NCI-H187 treated with DMSO at 0.1 percent for 48 hours (cell line): ENCODE data around the gene ZBTB7C.
"Not testable (repeated sequence)": the region's sequence is repeated elsewhere in the genome, so short reads cannot be mapped to it uniquely, and the experiment has no call there.

Source experiments
- DNase-seq: peaks from one replicate; lab custom pipeline; 2025; lab: John Stamatoyannopoulos, UW

Gene ZBTB7C

DNA sequence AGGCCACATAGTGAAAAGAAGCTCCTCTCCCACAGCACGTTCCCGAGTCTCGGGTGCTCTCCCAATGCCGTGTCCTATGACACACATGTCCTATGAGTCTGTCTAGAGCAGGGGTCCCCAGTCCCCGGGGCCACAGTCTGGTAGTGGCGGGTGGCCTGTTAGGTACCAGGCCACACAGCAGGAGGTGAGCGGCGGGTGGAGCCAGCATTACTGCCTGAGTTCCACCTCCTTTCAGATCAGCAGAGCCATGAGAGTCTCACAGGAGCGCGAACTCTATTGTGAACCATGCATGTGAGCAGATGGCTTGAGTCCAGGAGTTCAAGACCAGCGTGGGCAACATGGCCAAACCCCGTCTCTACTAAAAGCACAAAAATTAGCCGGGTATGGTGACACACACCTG is 112.6 kb downstream of the ZBTB7C start:
- DNase-seq: no peak

DNA sequence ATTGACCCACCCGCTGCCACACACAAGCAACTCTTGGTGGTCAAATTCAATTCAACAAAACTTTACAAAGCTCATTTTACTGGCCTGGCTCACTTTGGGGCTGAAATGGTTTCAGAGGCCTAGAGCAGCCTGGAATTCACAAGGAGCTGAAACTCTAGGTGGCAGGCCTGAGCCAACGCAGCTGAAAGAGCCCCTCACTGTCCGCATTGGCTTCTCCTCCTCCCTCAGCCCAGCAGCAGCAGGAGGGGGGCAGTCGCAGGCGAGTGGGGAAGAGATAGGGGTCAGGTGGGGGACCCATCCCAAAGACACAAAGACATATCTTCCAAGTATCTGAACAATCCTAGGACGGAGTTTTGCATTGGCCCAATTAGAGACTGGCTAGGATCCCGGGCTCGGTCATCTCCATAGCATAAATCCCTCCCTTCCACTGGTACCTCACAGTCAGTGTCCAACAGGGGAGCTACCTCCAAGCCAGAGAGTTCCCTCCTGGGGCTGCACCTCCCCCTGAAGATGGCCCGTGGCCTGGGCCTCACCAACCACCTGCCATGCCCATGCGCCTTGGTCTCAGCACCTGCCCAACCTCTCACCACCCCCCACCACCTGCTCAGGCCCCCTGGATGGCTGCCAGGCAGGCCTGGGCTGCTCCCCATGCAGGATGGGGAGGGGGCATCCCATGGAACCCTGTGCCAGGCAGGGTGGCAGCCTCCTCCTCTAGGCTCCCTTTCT is 113.4 kb downstream of the ZBTB7C start:
- DNase-seq: no peak

DNA sequence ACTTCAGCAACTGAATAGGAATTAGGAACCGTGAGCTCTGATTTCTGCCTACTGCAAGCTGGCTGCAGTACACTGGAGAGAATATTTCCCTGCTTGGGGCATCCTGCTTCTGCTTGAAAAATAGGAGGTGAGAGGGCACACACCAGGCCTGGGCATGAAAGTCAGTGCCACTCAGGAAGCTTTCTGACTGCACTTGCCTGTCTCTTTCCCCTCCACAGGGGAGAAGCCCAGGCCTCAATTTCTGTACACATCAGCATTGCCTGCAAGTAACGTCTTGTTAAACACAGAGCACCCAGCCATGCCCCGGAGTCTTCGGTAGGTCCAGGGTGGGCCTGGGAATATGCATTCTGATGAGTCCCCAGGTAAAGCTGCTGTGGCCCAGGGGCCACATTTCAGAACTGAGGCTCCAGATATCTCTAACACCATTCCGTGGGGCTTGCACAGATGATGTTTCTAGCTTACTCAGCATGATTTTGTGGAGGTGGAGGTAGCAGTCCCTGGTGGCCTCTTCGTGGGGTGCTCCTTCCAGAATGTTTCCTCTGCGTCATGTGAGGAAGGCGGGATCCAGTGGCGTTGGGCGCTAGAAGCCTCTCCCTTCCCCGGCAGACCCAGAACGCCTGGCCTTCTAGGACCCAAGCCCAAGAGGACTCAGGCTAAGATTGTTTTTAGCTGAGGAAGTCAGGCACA is 114.1 kb downstream of the ZBTB7C start:
- DNase-seq: no peak

DNA sequence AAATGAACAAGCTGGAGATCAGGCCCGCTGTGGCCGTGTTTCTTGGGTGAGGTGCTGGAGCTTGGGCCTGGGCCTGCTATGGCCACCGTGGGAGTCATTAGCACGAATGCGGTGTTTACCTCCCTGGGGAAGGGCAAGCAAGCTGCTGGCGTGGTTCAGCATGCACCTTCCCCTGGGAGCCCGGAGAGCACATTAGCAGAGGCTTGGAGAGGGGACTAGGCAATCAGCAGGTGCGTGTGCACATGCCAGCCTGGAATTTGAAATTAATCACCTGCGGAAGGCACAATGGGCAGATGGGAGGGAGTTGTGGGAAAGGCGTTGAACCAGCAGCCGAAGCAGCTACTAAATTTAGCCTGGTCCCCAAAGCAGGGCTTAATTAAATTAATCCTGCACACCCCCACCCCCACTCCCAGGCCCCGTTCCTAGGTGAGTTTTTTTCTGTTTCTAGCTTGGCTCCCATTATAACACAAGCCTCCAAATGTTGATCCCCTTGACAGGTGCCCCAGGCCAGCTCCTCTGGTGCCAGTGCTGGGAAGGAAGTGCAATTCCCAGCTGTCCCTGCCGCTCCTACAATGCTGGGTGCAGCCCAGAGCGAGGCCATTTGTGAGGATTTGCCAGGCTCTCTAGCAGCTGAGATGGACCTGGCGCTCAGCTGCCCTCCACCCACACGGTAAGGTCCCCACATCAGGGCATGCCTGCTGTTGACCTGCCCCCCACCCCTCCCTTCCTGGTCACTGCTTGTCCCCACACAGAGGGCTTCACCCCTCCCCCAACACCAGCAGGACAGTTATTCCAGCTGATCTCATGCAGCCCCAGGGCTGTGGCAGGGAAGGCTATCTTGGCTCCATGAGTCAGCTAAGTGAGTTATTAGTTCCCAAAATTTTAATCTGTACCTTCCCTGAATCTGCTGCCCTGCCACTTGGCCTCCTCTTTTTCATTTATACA is 115.0 kb downstream of the ZBTB7C start:
- DNase-seq: peak; percentile 87

DNA sequence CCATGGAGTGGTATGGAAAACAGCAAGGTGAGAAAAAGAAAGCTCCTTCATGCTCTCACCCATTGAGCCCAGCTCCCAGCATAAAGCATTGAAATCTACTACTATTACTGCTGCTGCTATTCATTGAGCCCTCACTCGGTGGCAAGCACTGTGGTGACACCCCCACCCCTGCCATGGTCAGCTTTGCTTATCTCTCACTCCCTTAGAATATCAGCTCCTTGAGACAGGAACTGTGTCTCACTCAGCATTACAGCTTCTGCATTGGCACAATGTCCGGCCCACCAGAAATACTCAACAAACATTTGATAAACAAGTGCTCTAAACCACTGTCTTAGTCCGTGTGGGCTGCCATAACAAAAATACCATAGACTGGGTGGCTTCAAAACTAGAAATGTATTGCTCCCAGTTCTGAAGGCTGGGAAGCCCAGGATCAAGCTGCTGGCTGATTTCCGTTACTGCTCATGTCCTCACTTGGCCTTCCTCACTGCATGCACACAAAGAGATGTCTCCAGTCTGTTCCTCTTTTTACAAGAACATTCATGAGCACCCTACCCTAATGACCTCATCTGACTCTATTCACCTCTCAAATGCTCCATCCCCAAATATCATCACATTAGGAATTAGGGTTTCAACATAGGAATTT is 116.3 kb downstream of the ZBTB7C start:
- DNase-seq: no peak

DNA sequence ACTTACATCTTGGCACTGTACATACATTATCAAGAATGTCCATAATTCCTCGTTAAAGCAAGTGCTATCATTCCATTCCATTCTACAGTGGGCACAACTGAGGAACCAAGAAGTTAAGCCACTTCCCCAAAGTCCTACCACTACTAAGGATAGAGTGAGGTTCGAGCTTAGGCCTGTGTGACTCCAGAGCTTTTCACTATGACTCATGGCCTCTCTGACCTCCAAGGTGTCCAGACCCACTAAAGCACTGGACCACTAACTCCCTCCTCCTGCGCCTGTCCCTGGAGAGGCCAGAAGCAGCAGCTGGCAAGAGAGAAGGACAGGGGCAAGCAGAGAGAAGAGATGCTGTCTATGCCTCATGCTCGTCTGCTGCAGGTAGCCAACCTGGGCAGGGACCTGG is 117.0 kb downstream of the ZBTB7C start:
- DNase-seq: no peak

DNA sequence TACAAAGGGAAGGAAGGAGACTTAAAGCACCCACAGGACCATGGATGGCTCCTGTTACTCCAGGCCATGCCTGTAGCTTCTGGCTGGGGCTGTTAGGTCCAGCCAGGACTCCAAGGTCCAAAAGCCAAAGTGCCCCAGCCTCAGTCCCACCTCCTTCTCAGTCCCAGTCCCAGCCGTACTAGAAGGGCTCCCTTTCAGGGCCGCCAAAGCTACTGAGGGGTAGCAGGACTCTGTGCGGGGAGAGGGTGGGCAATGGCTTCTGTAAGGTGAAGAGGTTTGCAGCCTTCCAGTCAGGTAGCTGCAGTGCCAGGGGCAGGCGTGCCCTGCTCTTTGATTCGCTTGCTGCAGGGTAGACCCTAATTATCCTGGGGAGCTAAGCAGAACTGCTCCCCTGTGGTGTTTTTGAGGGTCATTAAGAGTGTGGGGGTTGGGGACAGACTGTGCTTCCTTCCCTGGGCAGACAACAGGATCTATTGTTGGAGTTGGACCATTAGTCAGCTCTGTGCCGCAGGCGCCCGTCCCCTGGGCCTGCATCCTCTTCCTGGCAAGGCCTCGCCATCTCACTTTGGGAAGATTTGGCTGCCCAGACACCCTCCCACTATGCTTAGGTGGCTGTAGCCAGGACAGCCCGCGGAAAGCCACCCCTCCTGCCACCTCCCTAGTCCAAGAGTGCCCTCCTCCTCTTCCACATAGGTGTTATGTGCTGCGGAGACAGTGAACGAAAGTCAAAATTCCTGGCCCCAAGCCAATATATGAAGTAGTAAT is 118.8 kb downstream of the ZBTB7C start:
- no peak for DNase-seq

DNA sequence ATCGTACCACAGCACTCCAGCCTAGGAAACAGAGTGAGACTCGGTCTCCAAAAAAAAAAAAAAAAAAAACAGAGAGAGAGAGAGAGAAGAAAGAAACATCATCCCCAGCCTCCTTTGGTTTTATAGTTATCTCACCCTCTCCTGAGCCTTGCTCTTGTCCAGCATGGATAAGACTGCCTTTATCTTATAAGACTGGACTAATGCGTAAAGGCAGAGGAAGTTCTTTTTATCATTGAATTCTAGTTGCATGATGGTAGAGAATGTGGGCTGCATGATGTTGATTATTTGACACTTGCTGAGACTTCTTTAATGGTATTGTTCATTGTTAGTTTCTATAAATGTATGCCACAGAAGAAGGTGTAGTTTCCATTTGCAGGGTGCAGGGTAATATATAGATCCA is 124.4 kb downstream of the ZBTB7C start:
- no peak for DNase-seq

DNA sequence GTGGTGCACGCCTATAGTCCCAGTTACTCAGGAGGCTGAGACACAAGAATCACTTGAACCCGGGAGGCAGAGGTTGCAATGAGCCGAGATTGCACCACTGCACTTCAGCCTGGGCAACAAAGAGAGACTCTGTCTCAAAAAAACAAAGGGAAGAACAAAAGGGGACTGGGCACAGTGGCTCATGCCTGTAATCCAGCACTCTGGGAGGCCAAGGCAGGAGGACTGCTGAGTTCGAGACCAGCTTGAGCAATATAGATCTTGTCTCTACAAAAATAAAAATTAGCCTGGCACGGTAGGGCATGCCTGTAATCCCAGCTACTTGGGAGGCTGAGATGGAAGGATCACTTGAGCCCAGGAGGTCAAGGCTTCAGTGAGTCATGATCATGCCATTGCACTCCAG is 125.2 kb downstream of the ZBTB7C start:
- not testable (repeated sequence) for DNase-seq

DNA sequence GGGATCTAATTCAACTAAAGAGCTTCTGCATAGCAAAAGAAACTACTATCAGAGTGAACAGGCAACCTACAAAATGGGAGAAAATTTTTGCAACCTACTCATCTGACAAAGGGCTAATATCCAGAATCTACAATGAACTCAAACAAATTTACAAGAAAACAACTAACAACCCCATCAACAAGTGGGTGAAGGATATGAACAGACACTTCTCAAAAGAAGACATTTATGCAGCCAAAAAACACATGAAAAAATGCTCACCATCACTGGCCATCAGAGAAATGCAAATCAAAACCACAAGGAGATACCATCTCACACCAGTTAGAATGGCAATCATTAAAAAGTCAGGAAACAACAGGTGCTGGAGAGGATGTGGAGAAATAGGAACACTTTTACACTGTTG is 127.7 kb downstream of the ZBTB7C start:
- DNase-seq: not testable (repeated sequence)

DNA sequence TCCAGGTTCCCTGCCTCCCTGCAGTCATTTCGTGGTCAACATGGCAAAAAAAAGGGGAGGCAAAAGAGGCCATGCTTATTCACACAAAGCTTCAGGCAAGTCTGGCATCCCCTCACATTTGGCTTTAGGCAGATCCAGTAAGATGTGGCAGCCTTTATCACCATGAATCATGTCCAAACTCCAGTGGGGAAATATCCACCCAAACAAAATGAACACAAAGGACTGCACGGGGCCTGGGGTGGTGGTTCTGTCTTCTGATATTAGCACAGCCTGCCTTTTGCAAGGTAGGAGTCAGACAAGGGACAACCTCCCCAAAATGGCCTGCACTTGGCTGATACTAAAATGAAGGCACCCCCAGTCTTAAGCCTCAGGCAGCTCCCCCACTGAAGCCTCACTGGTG is 129.9 kb downstream of the ZBTB7C start:
- DNase-seq: no peak

DNA sequence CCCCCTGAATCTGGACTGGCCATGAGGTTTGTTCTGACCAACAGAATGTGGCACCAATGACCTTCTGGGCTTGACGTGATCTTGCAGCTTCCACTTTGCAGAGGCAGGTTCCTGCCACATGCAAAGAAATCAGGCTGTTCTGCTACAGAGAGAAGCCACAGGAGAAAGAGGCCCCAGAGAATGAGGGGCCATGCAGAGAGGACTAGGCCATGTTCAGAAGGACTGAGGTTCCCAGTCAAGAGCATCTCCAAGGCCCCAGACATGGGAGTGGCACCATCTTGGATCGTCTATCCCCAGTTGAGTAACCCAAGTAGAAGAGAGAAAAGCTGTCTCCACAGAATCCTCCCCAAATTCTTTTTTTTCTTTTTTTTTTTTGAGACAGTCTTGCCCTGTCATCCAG is 131.1 kb downstream of the ZBTB7C start:
- no peak for DNase-seq

DNA sequence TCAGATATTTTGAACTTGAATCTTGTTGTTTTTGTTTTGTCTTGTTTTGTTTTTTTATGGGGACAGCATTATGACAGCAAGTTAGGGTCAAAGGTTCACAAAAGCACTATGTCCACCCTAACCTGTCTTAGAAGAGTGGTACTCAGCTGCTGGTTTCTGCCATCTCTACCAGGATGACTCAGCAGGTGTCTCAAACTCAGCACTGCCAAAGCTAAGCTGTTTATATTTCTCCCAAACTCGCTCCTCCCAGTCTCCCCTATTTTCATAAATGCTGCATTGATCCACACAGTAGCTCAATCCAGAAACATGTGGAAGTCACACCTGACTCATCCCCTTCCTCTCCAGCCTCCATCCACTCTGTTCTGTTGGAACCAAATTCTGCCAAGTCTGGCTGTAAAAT is 134.9 kb downstream of the ZBTB7C start:
- no peak for DNase-seq

DNA sequence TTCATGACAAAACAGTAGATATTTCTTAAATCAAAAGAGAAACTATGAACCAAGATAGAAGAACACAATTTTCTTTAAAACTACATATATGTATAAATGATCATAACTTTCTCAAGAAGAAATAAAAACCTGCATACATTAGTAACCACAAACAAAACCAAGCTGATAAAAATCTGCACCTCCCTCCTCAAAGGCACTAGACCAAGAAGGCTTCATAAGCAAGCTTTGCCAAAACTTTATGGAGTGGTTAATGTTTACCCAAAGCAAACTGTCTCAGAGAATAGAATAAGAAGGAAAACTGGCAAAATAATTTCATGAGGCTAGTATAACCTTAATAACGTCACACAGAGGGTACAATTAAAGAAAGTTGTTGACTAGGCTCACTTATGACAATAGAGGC is 138.3 kb downstream of the ZBTB7C start:
- no peak for DNase-seq

DNA sequence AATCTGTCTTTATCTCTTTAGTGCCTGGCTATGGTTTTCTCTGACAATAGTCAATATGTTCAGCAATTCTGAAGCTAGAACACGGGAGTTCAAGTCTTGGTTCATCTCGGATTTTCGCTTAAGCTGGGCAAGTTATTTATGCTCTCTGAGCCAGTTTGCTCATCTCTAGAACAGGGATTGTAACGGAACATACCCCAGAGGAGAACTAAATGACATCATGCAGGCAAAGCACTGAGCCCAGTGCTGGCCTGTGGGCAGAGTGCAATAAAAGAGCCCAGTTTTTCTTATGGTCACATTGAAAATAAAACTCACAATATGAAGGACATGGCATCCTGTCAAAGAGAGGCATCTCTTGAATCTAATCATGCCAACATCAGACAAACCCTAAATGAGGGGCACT is 143.9 kb downstream of the ZBTB7C start:
- DNase-seq: no peak

DNA sequence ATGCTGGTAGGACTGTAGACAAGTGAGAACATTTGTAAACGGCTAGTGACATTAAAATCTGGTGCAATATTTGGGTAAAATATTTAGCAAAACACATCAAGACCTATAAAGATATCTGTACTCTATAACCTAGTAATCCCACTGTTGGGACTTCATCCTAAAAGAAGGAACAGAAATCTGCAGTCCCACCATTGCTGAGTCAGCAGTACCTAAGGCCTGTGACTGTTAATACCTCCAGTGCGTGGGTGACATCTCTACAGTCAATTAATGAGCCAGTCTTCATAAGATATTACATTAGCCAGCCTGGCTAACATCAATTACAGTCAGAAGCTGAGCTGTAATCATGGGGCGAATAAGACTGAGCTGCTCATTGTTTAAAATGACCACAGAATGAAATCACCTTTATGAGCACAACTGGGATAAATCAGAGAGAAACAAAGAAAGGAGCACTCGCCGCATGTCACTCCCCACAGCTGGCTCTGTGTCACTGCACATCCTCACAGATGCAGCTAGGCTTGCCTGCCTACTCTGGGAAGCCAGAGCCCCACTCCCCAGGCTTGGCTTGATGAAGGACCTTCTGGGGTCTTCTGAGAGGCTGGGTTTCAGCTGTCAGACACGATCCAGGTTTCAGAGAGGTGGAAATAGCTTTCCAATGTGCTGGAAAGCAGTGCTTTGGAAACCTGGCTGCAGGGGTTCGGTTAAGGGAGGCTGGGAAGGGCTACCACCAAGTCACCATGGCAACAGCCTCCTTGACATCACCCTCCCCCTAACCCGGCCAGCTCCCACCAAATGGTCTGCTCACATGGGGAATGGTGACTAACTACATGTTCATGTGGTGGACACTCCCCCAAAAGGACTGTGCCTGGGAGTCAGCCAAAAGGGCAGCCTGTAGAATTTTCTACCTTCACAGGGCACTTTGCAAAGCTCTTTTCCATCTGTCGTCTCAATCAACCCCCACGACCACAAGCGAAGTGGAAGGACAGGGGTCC is 145.0 kb downstream of the ZBTB7C start:
- DNase-seq: no peak

DNA sequence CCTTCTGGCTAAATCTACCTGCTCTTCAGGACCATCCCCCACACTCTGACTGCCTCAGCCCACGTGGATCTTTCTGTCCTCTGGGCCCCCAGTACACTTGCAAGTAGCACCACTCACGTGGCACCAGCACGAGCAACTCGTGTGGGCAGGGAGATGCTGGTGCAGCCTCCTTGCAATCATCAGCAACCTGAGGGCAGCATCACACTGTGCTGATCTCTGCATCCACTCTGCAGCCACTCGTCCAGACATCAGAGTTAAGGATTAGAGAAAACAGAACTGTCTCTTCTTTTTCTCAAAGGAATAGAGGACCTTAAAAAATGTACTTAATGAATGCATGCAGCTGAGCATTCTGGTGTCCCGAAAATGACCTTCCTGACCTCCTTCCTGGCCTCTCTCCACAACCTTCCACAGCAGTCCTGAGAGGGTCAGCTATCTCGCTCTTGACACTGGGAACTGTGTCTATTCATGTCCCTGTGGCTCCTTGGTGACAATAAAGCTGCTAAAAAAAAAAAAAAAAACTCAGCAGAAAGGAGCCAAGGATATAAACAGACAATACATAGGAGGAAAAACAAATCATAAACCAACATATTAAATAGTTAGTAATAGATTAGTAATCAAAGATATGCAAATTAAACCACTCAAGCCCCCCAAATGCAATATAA is 145.9 kb downstream of the ZBTB7C start:
- no peak for DNase-seq

DNA sequence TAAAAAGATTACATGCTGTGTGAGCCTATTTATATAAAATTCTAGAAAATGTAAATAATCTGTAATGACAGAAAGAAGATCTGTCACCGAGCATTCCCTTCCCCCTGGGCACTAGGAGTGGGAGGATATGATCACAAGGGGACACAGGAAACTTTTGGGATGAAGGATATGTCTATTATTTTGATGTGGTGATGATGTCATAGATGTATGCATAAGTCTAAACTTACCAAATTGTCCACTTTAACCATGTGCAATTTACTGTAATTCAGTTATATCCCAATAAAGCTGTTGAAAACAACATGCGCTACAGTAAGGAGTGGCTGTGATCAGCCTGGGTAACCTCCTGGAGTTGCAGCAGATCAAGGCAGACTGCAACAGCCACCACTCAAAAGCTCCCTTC is 148.9 kb downstream of the ZBTB7C start:
- DNase-seq: no peak

DNA sequence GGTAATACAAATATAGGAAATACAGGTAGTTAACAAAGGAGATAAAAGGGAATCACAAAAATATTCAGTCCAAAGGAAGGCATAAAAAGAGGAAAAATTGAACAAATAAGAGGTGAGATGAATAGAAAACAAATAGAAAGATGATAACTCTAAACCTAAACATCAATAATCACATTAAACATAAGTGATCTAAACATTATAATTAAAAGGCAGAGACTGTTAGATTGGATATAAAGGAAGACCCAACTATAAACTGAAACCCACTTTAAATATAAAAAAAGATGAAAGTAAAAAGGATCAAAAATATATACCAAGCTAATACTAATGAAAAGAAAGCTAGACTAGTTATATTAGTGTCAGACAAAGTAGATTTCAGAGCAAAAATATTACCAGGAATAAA is 152.3 kb downstream of the ZBTB7C start:
- DNase-seq: no peak
